ENCODE data around the gene ACVR1C. TPM values are rescaled to one million over a fixed set of nuclear protein-coding genes. Genes with fewer than 3 reads are reported as not detected.
A peak's percentile ranks its signal among the peaks of the same experiment; 100 is the strongest.

The ACVR1C gene
- total RNA-seq, 1 donor from 2014 or later: 0.18 TPM

- H3K36me3 Mint-ChIP-seq: no peaks in the 10 kb centered on the region
- no peak overlapping the region for H3K27ac Mint-ChIP-seq
- DNase-seq (ENCODE audit: low spot score in 2 of 2, unreplicated experiment in 2 of 2): no peak
- TF ChIP-seq CTCF (IDR thresholded peaks at IDR 0.05; ENCODE audit: unreplicated experiment): no peak
- H3K4me1 Mint-ChIP-seq: no peaks in the 10 kb centered on the region
- H3K4me3 Mint-ChIP-seq: no peak overlapping the region
- peaks cover 72% of the 10 kb centered on the region for H3K27me3 Mint-ChIP-seq (ENCODE audit: low read depth)
- no peaks in the 10 kb centered on the region for H3K9me3 Mint-ChIP-seq
These were observed 26.9 kb downstream of the ACVR1C start for GRCh38 chr2:157601807-157602206.

DNA sequence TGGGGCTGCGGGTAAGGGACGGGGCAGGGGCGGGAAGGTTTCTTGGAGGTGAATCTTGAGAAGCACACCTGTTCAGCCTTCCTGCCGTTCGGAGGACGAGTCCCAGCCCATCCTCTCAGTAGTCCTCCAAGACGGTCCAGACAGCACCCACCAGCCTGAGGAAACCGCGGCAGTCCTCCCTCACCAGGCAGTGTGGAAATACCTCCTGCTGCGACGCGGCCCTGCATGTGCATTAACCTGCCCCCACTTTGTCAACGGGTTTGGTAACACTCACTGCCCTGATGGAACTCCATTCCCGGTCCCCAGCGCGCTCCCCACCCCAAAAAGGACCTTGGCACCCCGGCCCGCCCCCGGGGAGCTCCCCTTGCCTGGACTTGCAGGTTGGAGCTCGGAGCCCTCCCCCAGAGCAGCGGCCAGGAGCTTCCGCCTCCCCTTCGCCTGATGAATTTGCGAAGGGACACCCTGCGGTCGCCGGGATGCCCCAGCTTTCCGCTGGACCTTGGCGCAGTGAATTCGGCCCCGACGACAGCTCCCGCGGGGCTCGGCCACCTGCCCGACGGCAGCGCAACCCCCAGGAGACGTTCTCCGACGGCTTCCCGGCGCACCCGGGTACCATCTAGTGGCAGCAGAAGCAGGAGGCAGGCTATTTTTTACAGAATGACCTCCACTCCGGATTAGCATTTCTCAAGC, 31.5 kb downstream of the ACVR1C start:
- H3K36me3 Mint-ChIP-seq: no peaks in the 10 kb centered on the region
- DNase-seq (ENCODE audit: low spot score in 2 of 2, unreplicated experiment in 2 of 2): no peak
- TF ChIP-seq CTCF (IDR thresholded peaks at IDR 0.05; ENCODE audit: unreplicated experiment): no peak
- H3K4me1 Mint-ChIP-seq: no peaks in the 10 kb centered on the region
- H3K4me3 Mint-ChIP-seq: no peak overlapping the region
- no peaks in the 10 kb centered on the region for H3K9me3 Mint-ChIP-seq
- H3K27me3 Mint-ChIP-seq (ENCODE audit: low read depth): peaks cover 77% of the 10 kb centered on the region
- H3K27ac Mint-ChIP-seq: no peak overlapping the region

GRCh38 chr2:157593411-157593810, 35.3 kb downstream of the ACVR1C start:
- Mint-ChIP-seq H3K4me1 (no peaks in the 10 kb centered on the region), H3K36me3 (no peaks in the 10 kb centered on the region), H3K9me3 (no peaks in the 10 kb centered on the region), H3K27me3 (ENCODE audit: low read depth) (peaks cover 65% of the 10 kb centered on the region), H3K27ac (no peak overlapping the region), H3K4me3 (no peak overlapping the region)
- TF ChIP-seq CTCF (IDR thresholded peaks at IDR 0.05; ENCODE audit: unreplicated experiment): no peak
- no peak for DNase-seq (ENCODE audit: low spot score in 2 of 2, unreplicated experiment in 2 of 2)

- no peak overlapping the region for H3K27ac Mint-ChIP-seq
- H3K36me3 Mint-ChIP-seq: no peaks in the 10 kb centered on the region
- peaks cover 64% of the 10 kb centered on the region for H3K27me3 Mint-ChIP-seq (ENCODE audit: low read depth)
- H3K9me3 Mint-ChIP-seq: no peaks in the 10 kb centered on the region
- peak; percentile 19 for TF ChIP-seq CTCF (IDR thresholded peaks at IDR 0.05; ENCODE audit: unreplicated experiment)
- no peak for DNase-seq (ENCODE audit: low spot score in 2 of 2, unreplicated experiment in 2 of 2)
- no peak overlapping the region for H3K4me3 Mint-ChIP-seq
- no peaks in the 10 kb centered on the region for H3K4me1 Mint-ChIP-seq
These were observed 35.7 kb downstream of the ACVR1C start for GRCh38 chr2:157592948-157593347.

- Mint-ChIP-seq H3K9me3 (no peaks in the 10 kb centered on the region), H3K36me3 (no peaks in the 10 kb centered on the region), H3K27ac (no peak overlapping the region), H3K27me3 (ENCODE audit: low read depth) (peaks cover 58% of the 10 kb centered on the region), H3K4me1 (no peaks in the 10 kb centered on the region), H3K4me3 (no peak overlapping the region)
- TF ChIP-seq CTCF (IDR thresholded peaks at IDR 0.05; ENCODE audit: unreplicated experiment): no peak
- no peak for DNase-seq (ENCODE audit: low spot score in 2 of 2, unreplicated experiment in 2 of 2)
These were observed 36.3 kb downstream of the ACVR1C start for GRCh38 chr2:157592374-157592773.

Data from mesothelial cell of epicardium (in vitro differentiated cells).